CD4-positive, alpha-beta memory T cell (primary cell): ENCODE data around the gene METTL25B. TPM values are rescaled to one million over a fixed set of nuclear protein-coding genes. Genes with fewer than 3 reads are reported as not detected.
A peak's percentile ranks its signal among the peaks of the same experiment; 100 is the strongest.

ENCODE experiments used
- CTCF ChIA-PET: fragments of 350-600 bp; sonication (Branson Sonifier 250); formaldehyde crosslinking; loops from one replicate; lab custom pipeline; 2021; ENCODE audit warnings: inconsistent platforms; ENCODE audit not compliant: partially characterized antibody; lab: Charles Lee
- POLR2A ChIA-PET: fragments of 350-600 bp; sonication (Branson Sonifier 250); formaldehyde crosslinking; loops from one replicate; lab custom pipeline; 2021; ENCODE audit not compliant: partially characterized antibody; lab: Charles Lee
- DNase-seq, 5 donors: peaks; one replicate each; pipeline versions ENCODE4 v3.0.0 to v3.0.0-alpha.2; 2020 to 2022; ENCODE audit warnings: mixed read lengths in 1 of 5
- H3K27ac ChIP-seq: one replicate; pipeline ENCODE4 v1.7.0; 2013; ENCODE audit warnings: low read depth, low read length
- H3K27me3 ChIP-seq: 2 replicates; pipeline ENCODE4 v1.7.0; 2013; ENCODE audit warnings: mild to moderate bottlenecking, low read length, moderate library complexity; ENCODE audit not compliant: insufficient read depth
- H3K36me3 ChIP-seq: 2 replicates; pipeline ENCODE4 v1.7.0; 2013; ENCODE audit warnings: mild to moderate bottlenecking, low read length, moderate library complexity; ENCODE audit not compliant: insufficient read depth
- H3K4me1 ChIP-seq: 2 replicates; pipeline ENCODE4 v1.7.0; 2013; ENCODE audit warnings: mild to moderate bottlenecking, low read length, moderate library complexity; ENCODE audit not compliant: insufficient read depth
- H3K4me3 ChIP-seq, 2 donors: one replicate each; pipeline ENCODE4 v1.7.0; 2013; ENCODE audit warnings: low read length in 2 of 2, mild to moderate bottlenecking in 1 of 2
- H3K9me3 ChIP-seq, 2 donors: one replicate each; pipeline ENCODE4 v1.7.0; 2013; ENCODE audit warnings: low read length in 2 of 2, control low read depth in 1 of 2; ENCODE audit not compliant: control insufficient read depth in 1 of 2
- H3K27ac Mint-ChIP-seq, 7 donors: one replicate each; pipeline ENCODE4 v1.8.0; 2020 to 2021; ENCODE audit warnings: mixed read lengths in 7 of 7, mild to moderate bottlenecking in 6 of 7, inconsistent platforms in 3 of 7, moderate library complexity in 3 of 7
- H3K27me3 Mint-ChIP-seq, 2 donors: one replicate each; pipeline ENCODE4 v1.8.0; 2020 to 2021; ENCODE audit warnings: mixed read lengths in 2 of 2
- H3K36me3 Mint-ChIP-seq, 2 donors: one replicate each; pipeline ENCODE4 v1.8.0; 2020 to 2021; ENCODE audit warnings: mixed read lengths in 2 of 2, inconsistent platforms in 1 of 2, mild to moderate bottlenecking in 1 of 2
- H3K4me1 Mint-ChIP-seq, 4 donors: one replicate each; pipeline ENCODE4 v1.8.0; 2020 to 2021; ENCODE audit warnings: mixed read lengths in 4 of 4, mild to moderate bottlenecking in 1 of 4
- H3K4me3 Mint-ChIP-seq, 8 donors: one replicate each; pipeline ENCODE4 v1.8.0; 2020 to 2021; ENCODE audit warnings: mixed read lengths in 8 of 8, mild to moderate bottlenecking in 7 of 8, moderate library complexity in 6 of 8, inconsistent platforms in 3 of 8
- H3K9me3 Mint-ChIP-seq, 8 donors: one replicate each; pipeline ENCODE4 v1.8.0; 2020 to 2021; ENCODE audit warnings: mixed read lengths in 8 of 8, mild to moderate bottlenecking in 5 of 8, inconsistent platforms in 3 of 8, moderate library complexity in 1 of 8
- intact Hi-C: fragments of 100-400 bp; cut with micrococcal nuclease; formaldehyde crosslinking; loops from one replicate; pipeline ENCODE4 v1.15.1; 2023
- polyA plus RNA-seq, 2 donors: library from polyadenylated mRNA; unstranded; fragments of 300-500 nt; fragmentation: Illumina TruSeq; gene quantifications; one replicate each; pipeline ENCODE4 v1.2.3, GENCODE V29; 2021
- total RNA-seq, 2 experiments: library from RNA; stranded (reverse); gene quantifications; one replicate each; pipeline ENCODE4 v1.2.3, GENCODE V29; 2021

Gene METTL25B
- total and polyA plus RNA-seq, 4 experiments from 2014 or later, result 4.6 to 35.7 (median 19.0) TPM

- peaks cover 38 to 70% (median 59%) of the 10 kb centered on the region in 4 donors for H3K4me1 Mint-ChIP-seq
- H3K27ac ChIP-seq, result no peak overlapping the region
- ChIA-PET POLR2A (interaction anchor here (1.2 kb wide), 1 partner anchor 31 kb away, joined by 3 read pairs; the partner anchor contains the start of gene MRPL24), CTCF (interaction anchor here (0.7 to 8.7 kb wide), 4 partner anchors 44 to 148 kb away, joined by 3 to 91 read pairs (median 6); partner anchors contain the start of genes ISG20L2, METTL25B and NTRK1)
- no peaks in the 10 kb centered on the region for H3K9me3 Mint-ChIP-seq
- H3K27me3 ChIP-seq, result no peaks in the 10 kb centered on the region
- no peaks in the 10 kb centered on the region for H3K27me3 Mint-ChIP-seq
- no peak overlapping the region for H3K4me3 Mint-ChIP-seq
- H3K36me3 ChIP-seq, result peaks cover 17% of the 10 kb centered on the region
- DNase-seq, result no peak
- intact Hi-C loops, result no loop called here
- H3K9me3 ChIP-seq, result no peaks in the 10 kb centered on the region
- H3K36me3 Mint-ChIP-seq, result peaks cover 32 to 36% of the 10 kb centered on the region in 2 donors
- no peak overlapping the region for H3K4me3 ChIP-seq
- H3K27ac Mint-ChIP-seq, result peak overlapping the region in 2 of 7 donors; percentile 60 to 73
- peaks cover 66% of the 10 kb centered on the region for H3K4me1 ChIP-seq
Measured at GRCh38 chr1:156772222-156772621, 44.0 kb downstream of the METTL25B start.

GRCh38 chr1:156772728-156773497, 44.6 kb downstream of the METTL25B start:
- CTCF ChIA-PET, result interaction anchor here (0.7 to 8.7 kb wide), 6 partner anchors 41 to 149 kb away, joined by 3 to 91 read pairs (median 4); partner anchors contain the start of genes ISG20L2, METTL25B and NTRK1

GRCh38 chr1:156773607-156774006, 45.3 kb downstream of the METTL25B start:
- no peak for DNase-seq
- Mint-ChIP-seq H3K4me3 (peak overlapping the region in 1 of 8 donors; percentile 50), H3K4me1 (peaks cover 44 to 75% (median 65%) of the 10 kb centered on the region in 4 donors), H3K27me3 (no peaks in the 10 kb centered on the region), H3K9me3 (no peaks in the 10 kb centered on the region), H3K36me3 (peaks cover 32 to 38% of the 10 kb centered on the region in 2 donors), H3K27ac (peak overlapping the region in 3 of 7 donors; percentile 46 to 91 (median 58))
- ChIA-PET CTCF (interaction anchor here (0.7 to 2.1 kb wide), 3 partner anchors 40 to 119 kb away, joined by 3 to 7 read pairs (median 3); no protein-coding TSS in a partner anchor), POLR2A (interaction anchor here (0.9 kb wide), 1 partner anchor 22 kb away, joined by 3 read pairs; the partner anchor contains the start of gene HDGF)
- H3K27ac ChIP-seq, result no peak overlapping the region
- intact Hi-C loops, result no loop called here
- peaks cover 64% of the 10 kb centered on the region for H3K4me1 ChIP-seq
- H3K4me3 ChIP-seq, result no peak overlapping the region
- peaks cover 17% of the 10 kb centered on the region for H3K36me3 ChIP-seq
- no peaks in the 10 kb centered on the region for H3K27me3 ChIP-seq
- no peaks in the 10 kb centered on the region for H3K9me3 ChIP-seq

More at GRCh38 chr1:156772728-156773497, 44.6 kb downstream of the METTL25B start:
- Mint-ChIP-seq H3K9me3 (no peaks in the 10 kb centered on the region), H3K27ac (peak overlapping the region in 5 of 7 donors; percentile 6 to 63 (median 31)), H3K36me3 (peaks cover 32 to 38% of the 10 kb centered on the region in 2 donors), H3K4me1 (peaks cover 43 to 77% (median 65%) of the 10 kb centered on the region in 4 donors), H3K27me3 (no peaks in the 10 kb centered on the region), H3K4me3 (no peak overlapping the region)
- DNase-seq, result no peak
- Histone ChIP-seq H3K27ac (no peak overlapping the region), H3K27me3 (no peaks in the 10 kb centered on the region), H3K4me3 (no peak overlapping the region), H3K4me1 (peaks cover 71% of the 10 kb centered on the region), H3K36me3 (peaks cover 17% of the 10 kb centered on the region), H3K9me3 (no peaks in the 10 kb centered on the region)
- intact Hi-C loops, result no loop called here
- POLR2A ChIA-PET, result interaction anchor here (0.9 to 1.2 kb wide), 2 partner anchors 21 to 32 kb away, joined by 3 read pairs; partner anchors contain the start of genes HDGF and MRPL24

- POLR2A ChIA-PET, result no interaction called here
- Histone ChIP-seq H3K4me1 (peaks cover 47% of the 10 kb centered on the region), H3K36me3 (peaks cover 17% of the 10 kb centered on the region), H3K9me3 (no peaks in the 10 kb centered on the region), H3K27me3 (no peaks in the 10 kb centered on the region), H3K27ac (no peak overlapping the region), H3K4me3 (no peak overlapping the region)
- intact Hi-C loops, result no loop called here
- H3K4me3 Mint-ChIP-seq, result peak overlapping the region in 2 of 8 donors; percentile 0 to 1
- peaks cover 34 to 56% (median 48%) of the 10 kb centered on the region in 4 donors for H3K4me1 Mint-ChIP-seq
- no peaks in the 10 kb centered on the region for H3K27me3 Mint-ChIP-seq
- CTCF ChIA-PET, result interaction anchor here (1.4 to 2.1 kb wide), 2 partner anchors 16 to 49 kb away, joined by 4 to 7 read pairs; no protein-coding TSS in a partner anchor
- H3K36me3 Mint-ChIP-seq, result peaks cover 22 to 25% of the 10 kb centered on the region in 2 donors
- H3K27ac Mint-ChIP-seq, result peak overlapping the region in 3 of 7 donors; percentile 5 to 38 (median 6)
- no peaks in the 10 kb centered on the region for H3K9me3 Mint-ChIP-seq
- no peak for DNase-seq
Measured at GRCh38 chr1:156775799-156776198, 47.5 kb downstream of the METTL25B start.

- no peaks in the 10 kb centered on the region for H3K9me3 Mint-ChIP-seq
- Histone ChIP-seq H3K4me3 (no peak overlapping the region), H3K36me3 (peaks cover 11% of the 10 kb centered on the region), H3K9me3 (no peaks in the 10 kb centered on the region), H3K27ac (no peak overlapping the region), H3K27me3 (no peaks in the 10 kb centered on the region), H3K4me1 (peaks cover 40% of the 10 kb centered on the region)
- H3K36me3 Mint-ChIP-seq, result peaks cover 27 to 31% of the 10 kb centered on the region in 2 donors
- no peaks in the 10 kb centered on the region for H3K27me3 Mint-ChIP-seq
- peak overlapping the region in 5 of 7 donors; percentile 11 to 81 (median 31) for H3K27ac Mint-ChIP-seq
- peaks cover 36 to 57% (median 45%) of the 10 kb centered on the region in 4 donors for H3K4me1 Mint-ChIP-seq
- no peak for DNase-seq
- POLR2A ChIA-PET, result interaction anchor here (1.0 to 1.2 kb wide), 2 partner anchors 10 to 48 kb away, joined by 4 read pairs; partner anchors contain the start of genes ISG20L2, METTL25B and PRCC
- CTCF ChIA-PET, result interaction anchor here (1.4 kb wide), 1 partner anchor 15 kb away, joined by 4 read pairs; no protein-coding TSS in a partner anchor
- peak overlapping the region in 1 of 8 donors; percentile 12 for H3K4me3 Mint-ChIP-seq
- intact Hi-C loops, result no loop called here
Measured at GRCh38 chr1:156776942-156777341, 48.7 kb downstream of the METTL25B start.

GRCh38 chr1:156777573-156777972, 49.3 kb downstream of the METTL25B start:
- CTCF ChIA-PET, result no interaction called here
- no peaks in the 10 kb centered on the region for H3K9me3 ChIP-seq
- Mint-ChIP-seq H3K4me3 (peak overlapping the region in 2 of 8 donors; percentile 2 to 59), H3K4me1 (peaks cover 38 to 57% (median 42%) of the 10 kb centered on the region in 4 donors), H3K27ac (peak overlapping the region in 4 of 7 donors; percentile 33 to 81 (median 72)), H3K36me3 (peaks cover 28 to 37% of the 10 kb centered on the region in 2 donors), H3K9me3 (no peaks in the 10 kb centered on the region), H3K27me3 (no peaks in the 10 kb centered on the region)
- no peak for DNase-seq
- no peak overlapping the region for H3K4me3 ChIP-seq
- peaks cover 34% of the 10 kb centered on the region for H3K4me1 ChIP-seq
- POLR2A ChIA-PET, result interaction anchor here (1.2 kb wide), 1 partner anchor 49 kb away, joined by 4 read pairs; the partner anchor contains the start of genes ISG20L2 and METTL25B
- H3K36me3 ChIP-seq, result peaks cover 11% of the 10 kb centered on the region
- intact Hi-C loops, result no loop called here
- H3K27ac ChIP-seq, result no peak overlapping the region
- H3K27me3 ChIP-seq, result no peaks in the 10 kb centered on the region
